MG63 (cell line): Measurements from ENCODE around the gene RSRC1. TPM values are rescaled to one million over a fixed set of nuclear protein-coding genes. Genes with fewer than 3 reads are reported as not detected.
A peak's percentile ranks its signal among the peaks of the same experiment; 100 is the strongest.
"Not testable (repeated sequence)": the region's sequence is repeated elsewhere in the genome, so short reads cannot be mapped to it uniquely, and the experiment has no call there.

ENCODE experiments used
- DNase-seq: peaks from one replicate; pipeline ENCODE4 v3.0.0-alpha.2; 2020
- H3K27me3 ChIP-seq: fragments of 250-450 bp; sonication (Bioruptor Pico); 2 replicates; pipeline ENCODE4 v1.5.1; 2020; ENCODE audit warnings: mild to moderate bottlenecking, moderate library complexity
- H3K36me3 ChIP-seq: fragments of 250-450 bp; sonication (Bioruptor Pico); 2 replicates; pipeline ENCODE4 v1.5.1; 2020; ENCODE audit warnings: mild to moderate bottlenecking, moderate library complexity
- H3K4me3 ChIP-seq: fragments of 250-450 bp; sonication (Bioruptor Pico); 2 replicates; pipeline ENCODE4 v1.5.1; 2020; ENCODE audit warnings: mild to moderate bottlenecking, moderate library complexity
- H3K9me3 ChIP-seq: fragments of 250-450 bp; sonication (Bioruptor Pico); 2 replicates; pipeline ENCODE4 v1.5.1; 2020; ENCODE audit warnings: mild to moderate bottlenecking, moderate library complexity
- total RNA-seq: library from RNA; depleted of rRNA; stranded (reverse); fragments of >200 nt; shearing (Covaris generic); gene quantifications from 2 replicates; pipeline ENCODE4 v1.2.3, GENCODE V29; 2014; ENCODE audit warnings: low replicate concordance

Gene RSRC1
- total RNA-seq, 1 experiment from 2014 or later = 42.6 TPM

GRCh38 chr3:158160958-158161357, 51.1 kb downstream of the RSRC1 start:
- no peaks in the 10 kb centered on the region for H3K27me3 ChIP-seq
- H3K9me3 ChIP-seq = peaks cover under 1% of the 10 kb centered on the region; the same call in 1 of the 2 replicates
- no peak overlapping the region for H3K4me3 ChIP-seq
- peak; percentile 75 for DNase-seq
- H3K36me3 ChIP-seq = no peaks in the 10 kb centered on the region

DNA sequence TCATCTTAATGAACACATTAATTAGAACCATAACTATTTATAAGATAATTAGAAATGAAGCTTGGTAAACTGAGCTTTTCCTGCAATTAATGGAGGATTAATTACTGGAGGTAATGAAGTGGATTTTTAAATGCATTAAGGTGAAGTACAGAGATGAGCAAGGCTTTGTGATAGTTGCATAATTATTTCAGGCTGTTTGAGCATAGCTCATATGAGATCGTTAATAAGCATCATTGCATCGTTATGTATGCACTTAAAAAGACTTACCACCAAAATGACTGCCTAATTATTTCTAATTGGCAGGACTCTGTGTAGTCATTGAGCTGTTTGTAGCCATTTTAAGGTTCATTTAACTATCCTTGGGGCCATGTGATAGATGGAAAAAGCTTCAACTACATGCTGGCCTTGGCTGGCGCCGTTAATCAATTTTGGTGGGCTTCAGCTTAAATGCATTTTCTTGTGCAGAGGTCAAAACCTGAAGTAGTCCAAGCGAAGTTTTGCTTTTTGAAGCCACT, 55.3 kb downstream of the RSRC1 start:
- H3K9me3 ChIP-seq = no peaks in the 10 kb centered on the region
- H3K36me3 ChIP-seq = no peaks in the 10 kb centered on the region
- no peaks in the 10 kb centered on the region for H3K27me3 ChIP-seq
- H3K4me3 ChIP-seq = no peak overlapping the region
- DNase-seq = no peak

DNA sequence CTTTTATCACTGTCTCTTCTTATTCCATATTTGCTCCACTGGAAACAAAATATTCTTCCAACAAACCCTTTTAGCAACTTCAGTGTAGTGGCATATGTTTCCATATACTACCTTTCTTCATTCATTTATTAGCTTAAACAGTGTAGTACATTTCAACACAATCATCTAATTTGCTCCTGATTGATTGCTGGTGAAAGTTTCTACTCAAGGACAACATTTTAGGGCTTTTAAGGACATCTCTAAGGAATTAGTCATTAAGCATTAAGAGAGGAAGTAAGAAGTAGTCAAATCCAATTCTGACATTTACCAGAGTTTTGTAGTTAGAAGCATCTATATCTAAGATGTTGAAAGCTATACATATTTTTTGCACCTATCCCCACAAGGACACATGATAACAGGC, 55.8 kb downstream of the RSRC1 start:
- Histone ChIP-seq H3K27me3 (no peaks in the 10 kb centered on the region), H3K9me3 (no peaks in the 10 kb centered on the region), H3K4me3 (no peak overlapping the region), H3K36me3 (no peaks in the 10 kb centered on the region)
- DNase-seq = no peak

DNA sequence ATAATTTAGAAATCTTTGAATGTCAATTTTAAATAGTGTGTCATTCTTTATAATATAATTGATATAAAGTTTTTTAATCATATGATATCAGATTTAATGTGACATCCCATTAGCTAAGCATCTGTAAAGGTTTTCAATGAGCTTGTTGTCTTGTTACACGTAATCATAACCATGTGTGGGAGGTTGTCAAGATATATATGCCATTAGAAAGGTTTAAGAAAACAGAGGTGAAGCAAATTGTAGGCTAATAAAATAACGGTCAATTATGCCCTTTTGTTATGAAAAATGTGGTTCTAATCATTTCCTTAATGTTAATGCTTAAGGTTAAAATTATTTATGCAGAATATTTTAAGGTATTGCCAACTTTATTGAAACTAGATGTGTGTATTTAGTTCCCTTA, 56.3 kb downstream of the RSRC1 start:
- Histone ChIP-seq H3K36me3 (peaks cover 1% of the 10 kb centered on the region; the same call in 1 of the 2 replicates), H3K27me3 (no peaks in the 10 kb centered on the region), H3K9me3 (no peaks in the 10 kb centered on the region), H3K4me3 (no peak overlapping the region)
- DNase-seq = no peak

- Histone ChIP-seq H3K4me3 (no peak overlapping the region), H3K9me3 (no peaks in the 10 kb centered on the region), H3K27me3 (no peaks in the 10 kb centered on the region)
These were observed 58.1 kb downstream of the RSRC1 start for GRCh38 chr3:158167737-158168557.

GRCh38 chr3:158169091-158169491, 59.2 kb downstream of the RSRC1 start:
- Histone ChIP-seq H3K27me3 (no peaks in the 10 kb centered on the region), H3K4me3 (no peak overlapping the region), H3K36me3 (peaks cover 3% of the 10 kb centered on the region; the same call in 1 of the 2 replicates), H3K9me3 (no peaks in the 10 kb centered on the region; the same call in 1 of the 2 replicates)
- DNase-seq = no peak

More at GRCh38 chr3:158167737-158168557, 58.1 kb downstream of the RSRC1 start:
- peak; percentile 81 for DNase-seq
- H3K36me3 ChIP-seq = peaks cover 3% of the 10 kb centered on the region; the same call in 1 of the 2 replicates

GRCh38 chr3:158181096-158181495, 71.2 kb downstream of the RSRC1 start:
- no peak overlapping the region for H3K4me3 ChIP-seq
- H3K9me3 ChIP-seq = no peaks in the 10 kb centered on the region
- no peak for DNase-seq
- peaks cover 1% of the 10 kb centered on the region; the same call in 1 of the 2 replicates for H3K36me3 ChIP-seq
- H3K27me3 ChIP-seq = no peaks in the 10 kb centered on the region

DNA sequence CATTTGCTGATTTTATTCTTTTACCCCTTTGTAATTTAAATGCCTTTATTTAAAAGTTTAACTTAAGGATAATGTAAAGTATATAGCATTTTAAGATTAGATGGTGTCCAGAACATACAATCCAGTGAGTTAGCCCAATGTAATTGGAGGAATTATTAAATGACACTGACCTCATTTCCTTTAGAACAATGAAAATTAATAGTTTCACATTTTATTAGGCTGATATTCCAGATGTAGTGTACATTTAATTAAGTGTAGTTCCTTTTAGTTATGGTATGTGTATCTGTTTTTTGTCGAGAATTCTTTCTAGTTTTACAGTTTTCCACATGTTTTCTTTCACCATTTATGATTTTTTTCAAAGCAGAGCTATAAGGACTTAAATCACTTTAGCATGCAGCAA, 75.8 kb downstream of the RSRC1 start:
- Histone ChIP-seq H3K9me3 (no peaks in the 10 kb centered on the region), H3K27me3 (no peaks in the 10 kb centered on the region), H3K4me3 (no peak overlapping the region), H3K36me3 (no peaks in the 10 kb centered on the region)
- DNase-seq = no peak

GRCh38 chr3:158200955-158201354, 91.1 kb downstream of the RSRC1 start:
- Histone ChIP-seq H3K36me3 (peaks cover 14% of the 10 kb centered on the region; the same call in 1 of the 2 replicates), H3K9me3 (peaks cover 31% of the 10 kb centered on the region), H3K4me3 (no peak overlapping the region), H3K27me3 (no peaks in the 10 kb centered on the region)
- no peak for DNase-seq

DNA sequence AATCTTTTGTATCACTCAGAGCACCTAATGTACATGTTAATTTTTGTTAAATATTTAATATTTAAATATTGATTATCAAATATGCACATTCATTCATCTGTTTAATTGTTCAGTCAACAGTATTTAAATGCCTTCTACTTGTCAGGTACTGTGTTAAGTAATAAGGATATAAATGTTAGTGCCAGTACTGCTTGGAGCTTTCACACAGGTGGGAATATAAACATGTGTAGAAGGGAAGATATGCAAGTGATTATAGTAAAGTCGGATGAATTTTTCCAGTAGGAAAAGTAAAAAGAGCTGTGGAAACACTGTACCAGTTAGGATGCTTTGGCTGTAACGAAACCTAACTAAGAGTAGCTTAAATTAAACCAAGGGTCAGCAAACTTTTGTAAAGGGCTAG, 95.4 kb downstream of the RSRC1 start:
- H3K4me3 ChIP-seq = no peak overlapping the region
- peaks cover 8% of the 10 kb centered on the region; the same call in 1 of the 2 replicates for H3K36me3 ChIP-seq
- no peak for DNase-seq
- no peaks in the 10 kb centered on the region for H3K27me3 ChIP-seq
- H3K9me3 ChIP-seq = peaks cover 19% of the 10 kb centered on the region

- no peak overlapping the region for H3K4me3 ChIP-seq
- DNase-seq = no peak
- H3K9me3 ChIP-seq = peaks cover 12% of the 10 kb centered on the region
- peaks cover 8% of the 10 kb centered on the region; the same call in 1 of the 2 replicates for H3K36me3 ChIP-seq
- H3K27me3 ChIP-seq = no peaks in the 10 kb centered on the region
These were observed 96.1 kb downstream of the RSRC1 start for GRCh38 chr3:158205994-158206393.

- Histone ChIP-seq H3K4me3 (no peak overlapping the region), H3K9me3 (no peaks in the 10 kb centered on the region), H3K27me3 (no peaks in the 10 kb centered on the region), H3K36me3 (no peaks in the 10 kb centered on the region)
- DNase-seq = no peak
These were observed 100.2 kb downstream of the RSRC1 start for GRCh38 chr3:158210067-158210466.

GRCh38 chr3:158213461-158213860, 103.6 kb downstream of the RSRC1 start:
- no peaks in the 10 kb centered on the region for H3K9me3 ChIP-seq
- H3K36me3 ChIP-seq = no peaks in the 10 kb centered on the region
- no peak for DNase-seq
- no peak overlapping the region for H3K4me3 ChIP-seq
- H3K27me3 ChIP-seq = no peaks in the 10 kb centered on the region

DNA sequence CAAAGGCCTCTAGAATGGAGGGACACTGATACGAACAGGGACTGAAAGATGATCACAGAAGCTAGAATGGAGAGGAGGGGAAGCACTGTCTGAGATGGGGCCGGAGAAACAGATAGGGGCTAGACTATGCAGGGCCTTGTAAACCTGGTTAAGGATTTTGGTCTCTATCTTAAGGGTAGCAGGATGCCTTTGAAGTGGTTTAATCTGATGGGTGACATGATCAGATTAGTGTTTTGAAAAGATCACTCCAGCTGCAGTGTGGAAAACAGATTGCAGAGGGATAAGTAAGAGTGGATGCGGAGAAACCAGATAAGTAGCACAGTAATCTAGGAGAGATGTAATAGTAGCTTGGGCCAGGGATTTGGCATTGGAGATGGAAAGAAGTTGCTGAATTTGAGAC, 108.1 kb downstream of the RSRC1 start:
- Histone ChIP-seq H3K36me3 (no peaks in the 10 kb centered on the region), H3K27me3 (no peaks in the 10 kb centered on the region), H3K9me3 (no peaks in the 10 kb centered on the region), H3K4me3 (no peak overlapping the region)
- no peak for DNase-seq

GRCh38 chr3:158220575-158220974, 110.7 kb downstream of the RSRC1 start:
- no peak for DNase-seq
- H3K27me3 ChIP-seq = no peaks in the 10 kb centered on the region
- H3K9me3 ChIP-seq = no peaks in the 10 kb centered on the region
- H3K4me3 ChIP-seq = no peak overlapping the region
- H3K36me3 ChIP-seq = no peaks in the 10 kb centered on the region

DNA sequence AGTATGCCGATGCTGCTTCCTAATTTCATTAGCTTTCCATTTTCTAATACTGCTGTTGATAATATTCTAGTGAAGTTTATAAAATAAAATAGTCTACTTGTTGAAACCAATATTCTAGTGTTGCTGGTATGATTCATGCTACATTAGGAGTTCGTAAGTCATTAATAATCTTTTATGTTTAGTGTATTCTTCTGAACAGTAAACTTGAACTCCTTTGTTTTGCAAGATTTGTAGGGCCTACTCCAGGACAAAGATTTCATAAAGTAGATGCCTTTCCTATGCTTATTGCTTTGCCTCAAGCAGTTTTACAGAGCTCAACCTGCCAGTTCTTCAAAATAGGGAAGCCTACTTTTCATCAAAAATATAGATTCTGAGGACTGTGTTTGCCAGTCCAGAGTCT, 111.5 kb downstream of the RSRC1 start:
- no peaks in the 10 kb centered on the region for H3K27me3 ChIP-seq
- no peak overlapping the region for H3K4me3 ChIP-seq
- H3K9me3 ChIP-seq = no peaks in the 10 kb centered on the region
- DNase-seq = no peak
- H3K36me3 ChIP-seq = no peaks in the 10 kb centered on the region

GRCh38 chr3:158226429-158226828, 116.5 kb downstream of the RSRC1 start:
- Histone ChIP-seq H3K9me3 (no peaks in the 10 kb centered on the region), H3K27me3 (no peaks in the 10 kb centered on the region), H3K4me3 (no peak overlapping the region), H3K36me3 (no peaks in the 10 kb centered on the region)
- no peak for DNase-seq

- not testable (repeated sequence) for H3K4me3 ChIP-seq, H3K36me3 ChIP-seq, H3K27me3 ChIP-seq
These were observed 119.1 kb downstream of the RSRC1 start for GRCh38 chr3:158228942-158229341.

More at GRCh38 chr3:158228942-158229341, 119.1 kb downstream of the RSRC1 start:
- DNase-seq, H3K9me3 ChIP-seq: not testable (repeated sequence)
